GM12878 (cell line): ENCODE results near the gene SLC1A7. TPM values are rescaled to one million over a fixed set of nuclear protein-coding genes. Genes with fewer than 3 reads are reported as not detected.

Source experiments
- ATAC-seq: fragments of 200-7000 bp; cut with Tn5 transposase; 3 replicates; pipeline ENCODE4 v1.9.1; 2020; ENCODE audit warnings: mild to moderate bottlenecking, moderate library complexity
- BruUV-seq: library from RNA; stranded (reverse); fragments of 400-500 nt; replicated peaks from 2 replicates; lab custom pipeline; 2021; lab: Mats Ljungman, UMichigan
- CTCF ChIA-PET: fragments of 300-600 bp; sonication (Branson Sonifier 250); formaldehyde crosslinking; extraction: SDS; loops from one replicate; lab custom pipeline; 2021; ENCODE audit warnings: inconsistent platforms; lab: Yijun Ruan, JAX
- POLR2A ChIA-PET: fragments of 350-600 bp; formaldehyde crosslinking; extraction: SDS; loops from one replicate; lab custom pipeline; 2021; ENCODE audit warnings: inconsistent platforms; lab: Charles Lee
- RAD21 ChIA-PET: fragments of 300-600 bp; sonication (Branson Sonifier 250); formaldehyde crosslinking; loops from one replicate; lab custom pipeline; 2023; ENCODE audit warnings: antibody characterized with exemption; ENCODE audit not compliant: unreplicated experiment; lab: Charles Lee
- SMC1A ChIA-PET: fragments of 300-600 bp; sonication (Branson Sonifier 250); formaldehyde crosslinking; loops from one replicate; lab custom pipeline; 2023; ENCODE audit not compliant: unreplicated experiment, uncharacterized antibody; lab: Charles Lee
- DNase-seq: peaks from one replicate; pipeline ENCODE4 v3.0.0-alpha.2; 2011; ENCODE audit warnings: low read depth, low spot score
- FAIRE-seq: peaks from 3 replicates; lab custom pipeline; 2011; peaks lifted over from hg19 to GRCh38; lab: Jason Lieb, UNC
- H2AFZ ChIP-seq: 2 replicates; pipeline ENCODE4 v1.6.0; 2011; ENCODE audit warnings: low read depth, low read length, control low read depth; ENCODE audit not compliant: control insufficient read depth
- H3K27ac ChIP-seq: 2 replicates; pipeline ENCODE4 v1.5.1; 2011; ENCODE audit warnings: control low read depth; ENCODE audit not compliant: control insufficient read depth, insufficient read depth
- H3K27me3 ChIP-seq, 2 experiments: replicated peaks in 1 of 2; 2 replicates each; pipeline versions ENCODE4 v1.6.0 to v1.6.1; 2011; ENCODE audit warnings: low read length in 1 of 2; ENCODE audit not compliant: control insufficient read depth in 2 of 2, insufficient read depth in 2 of 2
- H3K36me3 ChIP-seq, 2 experiments: 2 replicates each; pipeline ENCODE4 v1.5.1; 2011; ENCODE audit warnings: low read length in 1 of 2; ENCODE audit not compliant: control insufficient read depth in 2 of 2, insufficient read depth in 2 of 2
- H3K4me1 ChIP-seq: 2 replicates; pipeline ENCODE4 v1.6.1; 2011; ENCODE audit warnings: mild to moderate bottlenecking, low read length, moderate library complexity, mixed read lengths; ENCODE audit not compliant: control insufficient read depth, insufficient read depth
- H3K4me2 ChIP-seq: 2 replicates; pipeline ENCODE4 v1.6.0; 2011; ENCODE audit warnings: control low read depth; ENCODE audit not compliant: control insufficient read depth, insufficient read depth
- H3K4me3 ChIP-seq: fragments of 200-600 bp; sonication (generic); 2 replicates; pipeline ENCODE4 v1.5.1; 2016
- H3K79me2 ChIP-seq: 2 replicates; pipeline ENCODE4 v1.6.0; 2011; ENCODE audit warnings: low read length; ENCODE audit not compliant: control insufficient read depth, insufficient read depth
- H3K9ac ChIP-seq: 2 replicates; pipeline ENCODE4 v1.8.0; 2011; ENCODE audit warnings: low read length, control low read depth, mixed read lengths; ENCODE audit not compliant: control insufficient read depth, insufficient read depth
- H3K9me3 ChIP-seq: replicated peaks from 3 replicates; pipeline ENCODE4 v1.5.1; 2011; ENCODE audit warnings: mild to moderate bottlenecking, low read length; ENCODE audit not compliant: control insufficient read depth, insufficient read depth
- H4K20me1 ChIP-seq: 2 replicates; pipeline ENCODE4 v1.6.0; 2011; ENCODE audit not compliant: control insufficient read depth, insufficient read depth
- ATF7 ChIP-seq: fragments of 450-650 bp; IDR thresholded peaks from 2 replicates; pipeline ENCODE4 v1.6.1; 2016; ENCODE audit warnings: low read depth, mild to moderate bottlenecking
- BMI1 ChIP-seq: fragments of 450-650 bp; IDR thresholded peaks from 2 replicates; pipeline ENCODE4 v1.6.1; 2016; ENCODE audit warnings: mild to moderate bottlenecking, moderate library complexity, borderline replicate concordance
- CHD1 ChIP-seq: IDR thresholded peaks from 2 replicates; pipeline ENCODE4 v1.6.1; 2012; ENCODE audit warnings: low read depth, low read length, improper control_type of control experiment
- CHD2 ChIP-seq: IDR thresholded peaks from 2 replicates; pipeline ENCODE4 v1.6.1; 2011; ENCODE audit warnings: low read depth, low read length, improper control_type of control experiment, borderline replicate concordance
- EP300 ChIP-seq, 2 experiments: fragments of 150-350 bp in 1 of 2; IDR thresholded peaks; 2 replicates each; pipeline ENCODE4 v1.6.1; 2011 to 2012; ENCODE audit warnings: low read depth in 2 of 2, low read length in 2 of 2, borderline replicate concordance in 1 of 2, improper control_type of control experiment in 1 of 2, inconsistent platforms in 1 of 2; ENCODE audit not compliant: control insufficient read depth in 1 of 2
- ESRRA ChIP-seq: IDR thresholded peaks from 2 replicates; pipeline ENCODE4 v1.6.1; 2012; ENCODE audit warnings: mild to moderate bottlenecking, low read length, improper control_type of control experiment
- FOS ChIP-seq: IDR thresholded peaks from 3 replicates; pipeline ENCODE4 v1.6.1; 2011; ENCODE audit warnings: borderline replicate concordance; ENCODE audit not compliant: insufficient read length; ENCODE audit errors: extremely low read depth
- HDAC2 ChIP-seq: fragments of 200-600 bp; sonication (generic); IDR thresholded peaks from 2 replicates; pipeline ENCODE4 v1.6.1; 2017
- HDGF ChIP-seq: fragments of 450-650 bp; IDR thresholded peaks from 2 replicates; pipeline ENCODE4 v1.6.1; 2016; ENCODE audit warnings: antibody characterized with exemption
- NFXL1 ChIP-seq: fragments of 450-650 bp; IDR thresholded peaks from 2 replicates; pipeline ENCODE4 v1.6.1; 2017; ENCODE audit warnings: antibody characterized with exemption, mild to moderate bottlenecking, borderline replicate concordance
- NR2F1 ChIP-seq: fragments of 450-650 bp; conservative IDR thresholded peaks from 2 replicates; pipeline ENCODE4 v1.6.1; 2017; ENCODE audit warnings: mild to moderate bottlenecking
- RAD21 ChIP-seq: IDR thresholded peaks from 2 replicates; pipeline ENCODE4 v1.6.1; 2011; ENCODE audit warnings: mild to moderate bottlenecking, low read depth, low read length, moderate library complexity; ENCODE audit not compliant: insufficient read depth
- RELA ChIP-seq: fragments of 450-650 bp; IDR thresholded peaks from 2 replicates; pipeline ENCODE4 v1.8.0; 2014; ENCODE audit warnings: borderline replicate concordance; ENCODE audit not compliant: partially characterized antibody
- SMAD1 ChIP-seq: fragments of 450-650 bp; IDR thresholded peaks from 2 replicates; pipeline ENCODE4 v1.6.1; 2018; ENCODE audit warnings: mild to moderate bottlenecking, low read depth; ENCODE audit not compliant: partially characterized antibody
- SMC3 ChIP-seq: IDR thresholded peaks from 2 replicates; pipeline ENCODE4 v1.6.1; 2011; ENCODE audit warnings: low read length, improper control_type of control experiment, borderline replicate concordance
- TCF3 ChIP-seq: IDR thresholded peaks from 2 replicates; pipeline ENCODE4 v1.6.1; 2012; ENCODE audit warnings: low read depth, mild to moderate bottlenecking, low read length, borderline replicate concordance; ENCODE audit not compliant: insufficient read depth
- ZNF217 ChIP-seq: fragments of 450-650 bp; IDR thresholded peaks from 2 replicates; pipeline ENCODE4 v1.6.1; 2017; ENCODE audit warnings: antibody characterized with exemption, mild to moderate bottlenecking
- ZNF622 ChIP-seq: fragments of 450-650 bp; IDR thresholded peaks from 2 replicates; pipeline ENCODE4 v1.6.1; 2017; ENCODE audit warnings: mild to moderate bottlenecking, inconsistent platforms
- WGBS: methylation state at CpG from one replicate; pipeline ENCODE4 v1.1.6; 2016; ENCODE audit warnings: low lambda C conversion rate; ENCODE audit not compliant: insufficient replicate concordance, insufficient coverage; ENCODE audit errors: missing lambda C conversion rate; 5-methylcytosine and 5-hydroxymethylcytosine counted together
- in situ Hi-C: fragments of 300-500 bp; cut with MboI; formaldehyde crosslinking; loops from 9 replicates; pipeline ENCODE4 v1.14.3; 2018; ENCODE audit warnings: mixed read lengths
- intact Hi-C: fragments of 100-400 bp; cut with micrococcal nuclease; formaldehyde crosslinking; loops from one replicate; pipeline ENCODE4 v1.14.2; 2022; ENCODE audit not compliant: unreplicated experiment
- polyA plus RNA-seq, 11 experiments: library from polyadenylated mRNA; depleted of rRNA in 4 of 11; unstranded in 6 of 11; stranded (reverse) in 5 of 11; fragments of >200 nt; fragmentation: Nextera tagmentation in 4 of 11; fragmentation: Illumina TruSeq in 1 of 11; extraction: Ambion mirVana in 4 of 11; extraction: Trizol in 1 of 11; gene quantifications; 1 replicate in 1 of 11; 2 replicates in 10 of 11; pipeline versions ENCODE4 v1.2.1 to v1.2.3, GENCODE V29; 2011 to 2016; ENCODE audit warnings: inconsistent platforms in 2 of 11, missing spikeins in 2 of 11, low read depth in 1 of 11
- total RNA-seq, 4 experiments: library from RNA; depleted of rRNA in 3 of 4; stranded (reverse); fragments of >200 nt in 3 of 4; fragmentation: Illumina TruSeq in 1 of 4; extraction: Trizol in 1 of 4; gene quantifications; 2 replicates each; pipeline versions ENCODE4 v1.2.1 to v1.2.3, GENCODE V29; 2013 to 2021
- TF ChIP-seq, protein P1 (sequence below): fragments of 450-650 bp; IDR thresholded peaks from 2 replicates; pipeline ENCODE4 v1.6.1; 2016; ENCODE audit warnings: mild to moderate bottlenecking

The SLC1A7 gene
- total and polyA plus RNA-seq, 10 of the 15 experiments (the other 5 are each of a cell fraction or from before 2014, with no cell fraction given), result not detected

GRCh38 chr1:53166912-53167311, 24.5 kb upstream of the SLC1A7 start:
- BruUV-seq, result no TSS peak

GRCh38 chr1:53166366-53166765, 23.9 kb upstream of the SLC1A7 start:
- BruUV-seq, result no TSS peak
- no peak for TF ChIP-seq RELA
- TF ChIP-seq NFXL1, result no peak
- no peak for TF ChIP-seq CHD2
- TF ChIP-seq RAD21, result no peak
- TF ChIP-seq NR2F1, result no peak
- no peak for TF ChIP-seq CHD1
- TF ChIP-seq TCF3, result no peak
- TF ChIP-seq ZNF217, result no peak
- TF ChIP-seq ATF7, result no peak
- ATAC-seq, result no peak
- H3K27ac ChIP-seq, result no peak overlapping the region
- no peak overlapping the region for H3K4me3 ChIP-seq
- H3K4me2 ChIP-seq, result no peak overlapping the region
- H2AFZ ChIP-seq, result no peak overlapping the region
- ChIA-PET SMC1A (no interaction called here), CTCF (interaction anchor here (0.8 to 1.0 kb wide), 2 partner anchors 15 to 18 kb away, joined by 3 read pairs; no protein-coding TSS in a partner anchor), POLR2A (interaction anchor here (1.4 kb wide), 1 partner anchor 14 kb away, joined by 7 read pairs; no protein-coding TSS in a partner anchor), RAD21 (no interaction called here)
- no peaks in the 10 kb centered on the region for H3K36me3 ChIP-seq
- no peaks in the 10 kb centered on the region; a peak in 2 of 4 replicates for H3K27me3 ChIP-seq
- in situ Hi-C loops (no loop called here), intact Hi-C loops (no loop called here)
- no peak for DNase-seq
- no peaks in the 10 kb centered on the region for H4K20me1 ChIP-seq
- H3K9ac ChIP-seq, result no peak overlapping the region
- H3K4me1 ChIP-seq, result no peaks in the 10 kb centered on the region
- 43% methylated on average over 6 of the region's 6 CpGs for WGBS
- FAIRE-seq, result no peak
- H3K9me3 ChIP-seq, result no peaks in the 10 kb centered on the region
- no peaks in the 10 kb centered on the region for H3K79me2 ChIP-seq

More at GRCh38 chr1:53166912-53167311, 24.5 kb upstream of the SLC1A7 start:
- ChIA-PET POLR2A (interaction anchor here (1.4 kb wide), 1 partner anchor 14 kb away, joined by 7 read pairs; no protein-coding TSS in a partner anchor), SMC1A (no interaction called here), CTCF (interaction anchor here (0.8 to 1.0 kb wide), 2 partner anchors 14 to 15 kb away, joined by 3 read pairs; no protein-coding TSS in a partner anchor), RAD21 (no interaction called here)
- Histone ChIP-seq H3K27ac (no peak overlapping the region), H2AFZ (no peak overlapping the region), H3K27me3 (no peaks in the 10 kb centered on the region; a peak in 2 of 4 replicates), H3K4me2 (no peak overlapping the region), H3K9me3 (no peaks in the 10 kb centered on the region), H3K79me2 (no peaks in the 10 kb centered on the region), H3K4me1 (no peaks in the 10 kb centered on the region), H3K4me3 (no peak overlapping the region), H3K9ac (no peak overlapping the region), H3K36me3 (no peaks in the 10 kb centered on the region), H4K20me1 (no peaks in the 10 kb centered on the region)
- no peak for ATAC-seq
- intact Hi-C loops (no loop called here), in situ Hi-C loops (no loop called here)
- DNase-seq, result no peak
- WGBS, result 37% methylated on average over 8 of the region's 8 CpGs
- FAIRE-seq, result no peak
- no peak for TF ChIP-seq ESRRA
- no peak for TF ChIP-seq SMC3
- TF ChIP-seq EP300 (IDR thresholded peaks at IDR 0.05; ENCODE audit: borderline replicate concordance in 1 of 2, control insufficient read depth in 1 of 2, low read depth in 2 of 2, low read length in 2 of 2), result no peak
- no peak for TF ChIP-seq ZNF622
- TF ChIP-seq HDAC2, result no peak
- TF ChIP-seq, protein P1, sequence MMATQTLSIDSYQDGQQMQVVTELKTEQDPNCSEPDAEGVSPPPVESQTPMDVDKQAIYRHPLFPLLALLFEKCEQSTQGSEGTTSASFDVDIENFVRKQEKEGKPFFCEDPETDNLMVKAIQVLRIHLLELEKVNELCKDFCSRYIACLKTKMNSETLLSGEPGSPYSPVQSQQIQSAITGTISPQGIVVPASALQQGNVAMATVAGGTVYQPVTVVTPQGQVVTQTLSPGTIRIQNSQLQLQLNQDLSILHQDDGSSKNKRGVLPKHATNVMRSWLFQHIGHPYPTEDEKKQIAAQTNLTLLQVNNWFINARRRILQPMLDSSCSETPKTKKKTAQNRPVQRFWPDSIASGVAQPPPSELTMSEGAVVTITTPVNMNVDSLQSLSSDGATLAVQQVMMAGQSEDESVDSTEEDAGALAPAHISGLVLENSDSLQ, result no peak
- TF ChIP-seq FOS, result no peak
- TF ChIP-seq BMI1, result no peak
- no peak for TF ChIP-seq HDGF
- TF ChIP-seq SMAD1, result no peak
